HepG2 (cell line): ENCODE measurements around the gene FSHR.

Source experiments
- ATRX ChIP-seq: sonication (generic); formaldehyde crosslinking; IDR thresholded peaks from 2 replicates; pipeline ENCODE4 v1.4.0; 2020; ENCODE audit warnings: missing genetic modification reagents, borderline replicate concordance
- CBFB ChIP-seq: sonication (generic); formaldehyde crosslinking; IDR thresholded peaks from 2 replicates; pipeline ENCODE4 v1.4.0; 2020; ENCODE audit warnings: missing genetic modification reagents
- CTCF ChIP-seq: sonication (generic); formaldehyde crosslinking; IDR thresholded peaks from 2 replicates; pipeline ENCODE4 v1.5.0; 2020; ENCODE audit warnings: mild to moderate bottlenecking, missing genetic modification reagents, moderate library complexity
- EZH2 ChIP-seq: conservative IDR thresholded peaks from 2 replicates; pipeline ENCODE4 v1.6.1; 2012; ENCODE audit warnings: mild to moderate bottlenecking, low read depth, low read length, moderate library complexity
- MEIS1 ChIP-seq: sonication (generic); formaldehyde crosslinking; IDR thresholded peaks from 2 replicates; pipeline ENCODE4 v1.9.0; 2021; ENCODE audit warnings: mild to moderate bottlenecking, missing genetic modification reagents, moderate library complexity, borderline replicate concordance
- RERE ChIP-seq: IDR thresholded peaks from 2 replicates; pipeline ENCODE4 v1.6.1; 2016; ENCODE audit warnings: low read depth, missing genetic modification reagents, missing compliant biosample characterization
- SMAD1 ChIP-seq: sonication (generic); formaldehyde crosslinking; IDR thresholded peaks from 2 replicates; pipeline ENCODE4 v1.4.0; 2020; ENCODE audit warnings: missing genetic modification reagents, low read depth, mild to moderate bottlenecking, borderline replicate concordance
- TAF1 ChIP-seq: sonication (generic); formaldehyde crosslinking; IDR thresholded peaks from 2 replicates; pipeline ENCODE4 v1.4.0; 2020; ENCODE audit warnings: missing genetic modification reagents
- ZBTB21 ChIP-seq: sonication (generic); formaldehyde crosslinking; IDR thresholded peaks from 2 replicates; pipeline ENCODE4 v1.4.0; 2020; ENCODE audit warnings: missing genetic modification reagents
- ZNF17 ChIP-seq: sonication (generic); formaldehyde crosslinking; IDR thresholded peaks from 2 replicates; pipeline ENCODE4 v1.5.0; 2020; ENCODE audit warnings: mild to moderate bottlenecking, missing genetic modification reagents
- ZNF639 ChIP-seq: conservative IDR thresholded peaks from 2 replicates; pipeline ENCODE4 v1.6.1; 2018; ENCODE audit warnings: missing genetic modification reagents

- TF ChIP-seq RERE (CRISPR knock-in tag) (no peak), EZH2 (no peak), CBFB (no peak), ZNF17 (CRISPR knock-in tag) (no peak), CTCF (CRISPR knock-in tag) (no peak), MEIS1 (CRISPR knock-in tag) (no peak), ATRX (CRISPR knock-in tag) (no peak), ZNF639 (CRISPR knock-in tag) (no peak), TAF1 (CRISPR knock-in tag) (no peak), ZBTB21 (CRISPR knock-in tag) (no peak), SMAD1 (no peak)
Observed at GRCh38 chr2:49192036-49192435, 37.7 kb upstream of the FSHR start.
